Panc1 (cell line): Measurements from ENCODE around the gene LIMCH1. TPM values are rescaled to one million over a fixed set of nuclear protein-coding genes. Genes with fewer than 3 reads are reported as not detected.

ENCODE experiments used
- ATAC-seq: fragments of 200-7000 bp; cut with Tn5 transposase; 2 replicates; pipeline ENCODE4 v1.9.1; 2020; ENCODE audit warnings: mild to moderate bottlenecking, moderate library complexity
- BruUV-seq: library from RNA; stranded (reverse); fragments of 400-500 nt; replicated peaks from 2 replicates; lab custom pipeline; 2021; lab: Mats Ljungman, UMichigan
- CTCF ChIA-PET: fragments of 300-600 bp; sonication (Branson Sonifier 250); formaldehyde crosslinking; loops from one replicate; lab custom pipeline; 2022; ENCODE audit warnings: antibody characterized with exemption; lab: Charles Lee
- POLR2A ChIA-PET: fragments of 300-600 bp; sonication (Branson Sonifier 250); formaldehyde crosslinking; loops from one replicate; lab custom pipeline; 2022; ENCODE audit warnings: antibody characterized with exemption; lab: Charles Lee
- DNase-seq: peaks from one replicate; pipeline ENCODE4 v3.0.0-alpha.2; 2010; ENCODE audit warnings: low read depth, low spot score
- H3K27ac ChIP-seq: 2 replicates; pipeline ENCODE4 v1.5.1; 2011; ENCODE audit warnings: mild to moderate bottlenecking, low read length, inconsistent platforms
- H3K27me3 ChIP-seq: fragments of 200-500 bp; sonication (Bioruptor generic); 2 replicates; pipeline ENCODE4 v1.6.0; 2014; ENCODE audit warnings: low read length, inconsistent platforms; ENCODE audit not compliant: control insufficient read depth, insufficient read depth
- H3K36me3 ChIP-seq: fragments of 200-500 bp; sonication (Bioruptor generic); 2 replicates; pipeline ENCODE4 v1.5.1; 2014; ENCODE audit warnings: inconsistent platforms, mild to moderate bottlenecking, low read length, moderate library complexity; ENCODE audit not compliant: control insufficient read depth, insufficient read depth
- H3K4me1 ChIP-seq: 2 replicates; pipeline ENCODE4 v1.5.1; 2011; ENCODE audit warnings: inconsistent platforms, mild to moderate bottlenecking, low read length, moderate library complexity; ENCODE audit not compliant: control insufficient read depth, insufficient read depth
- H3K4me3 ChIP-seq, 2 experiments: 2 replicates each; pipeline ENCODE4 v1.5.1; 2011 to 2012; ENCODE audit warnings: low read depth in 2 of 2, low read length in 2 of 2, mild to moderate bottlenecking in 2 of 2, inconsistent platforms in 1 of 2, moderate library complexity in 1 of 2
- H3K9me3 ChIP-seq: fragments of 200-500 bp; sonication (Bioruptor generic); 2 replicates; pipeline ENCODE4 v1.5.1; 2014; ENCODE audit warnings: low read depth, mild to moderate bottlenecking, inconsistent platforms, low read length, moderate library complexity; ENCODE audit not compliant: control insufficient read depth, insufficient read depth
- CTCF ChIP-seq: fragments of 450-650 bp; IDR thresholded peaks from 2 replicates; pipeline ENCODE4 v1.5.1; 2017; ENCODE audit warnings: mild to moderate bottlenecking
- POLR2AphosphoS5 ChIP-seq: IDR thresholded peaks from 2 replicates; pipeline ENCODE4 v1.6.1; 2012; ENCODE audit warnings: mild to moderate bottlenecking, low read depth, low read length, moderate library complexity
- REST ChIP-seq, 2 experiments: IDR thresholded peaks; 2 replicates each; pipeline ENCODE4 v1.6.1; 2011 to 2012; ENCODE audit warnings: low read depth in 2 of 2, control low read depth in 1 of 2, low read length in 1 of 2, mild to moderate bottlenecking in 1 of 2, moderate library complexity in 1 of 2; ENCODE audit not compliant: insufficient read depth in 1 of 2
- SIN3A ChIP-seq: IDR thresholded peaks from 2 replicates; pipeline ENCODE4 v1.6.1; 2012; ENCODE audit warnings: low read depth, mild to moderate bottlenecking, low read length, moderate library complexity, borderline replicate concordance; ENCODE audit not compliant: insufficient read depth
- TCF7L2 ChIP-seq: IDR thresholded peaks from 2 replicates; pipeline ENCODE4 v1.6.1; 2011; ENCODE audit warnings: mild to moderate bottlenecking, low read depth, low read length, inconsistent platforms
- in situ Hi-C: cut with HindIII; loops from 2 replicates; pipeline ENCODE4 v1.10.0; 2016; ENCODE audit warnings: low sequenced_read_pairs, low pct_unique_long_range_greater_than_20kb
- intact Hi-C: fragments of 100-400 bp; cut with micrococcal nuclease; formaldehyde crosslinking; loops from one replicate; pipeline ENCODE4 v1.10.0; 2022; ENCODE audit not compliant: unreplicated experiment
- total RNA-seq: library from RNA; stranded (reverse); gene quantifications from one replicate; pipeline ENCODE4 v1.2.1, GENCODE V29; 2021; ENCODE audit not compliant: unreplicated experiment

The LIMCH1 gene
- total RNA-seq, 1 experiment from 2014 or later = 3.3 TPM

- H3K4me1 ChIP-seq = no peaks in the 10 kb centered on the region
- no TSS peak for BruUV-seq
- CTCF ChIA-PET = no interaction called here
- no peak for ATAC-seq
- H3K27ac ChIP-seq = no peak overlapping the region
- intact Hi-C loops = no loop called here
- H3K4me3 ChIP-seq = no peak overlapping the region
- POLR2A ChIA-PET = no interaction called here
- H3K27me3 ChIP-seq = peaks cover 3% of the 10 kb centered on the region
- no peak for DNase-seq
- no peaks in the 10 kb centered on the region for H3K36me3 ChIP-seq
- TF ChIP-seq POLR2AphosphoS5 (no peak), CTCF (no peak), REST (IDR thresholded peaks at IDR 0.05; ENCODE audit: insufficient read depth in 1 of 2, low read depth in 2 of 2, low read length in 1 of 2) (no peak), SIN3A (no peak), TCF7L2 (no peak)
- no peaks in the 10 kb centered on the region for H3K9me3 ChIP-seq
- in situ Hi-C loops = no loop called here
These were observed 37.2 kb downstream of the LIMCH1 start for GRCh38 chr4:41575207-41575606.

- Histone ChIP-seq H3K36me3 (no peaks in the 10 kb centered on the region), H3K4me1 (no peaks in the 10 kb centered on the region), H3K27ac (no peak overlapping the region), H3K4me3 (no peak overlapping the region), H3K9me3 (no peaks in the 10 kb centered on the region), H3K27me3 (peaks cover 3% of the 10 kb centered on the region)
- DNase-seq (no peak), ATAC-seq (no peak)
- BruUV-seq = no TSS peak
- in situ Hi-C loops = no loop called here
- intact Hi-C loops = no loop called here
- ChIA-PET CTCF (no interaction called here), POLR2A (no interaction called here)
- TF ChIP-seq SIN3A (no peak), REST (IDR thresholded peaks at IDR 0.05; ENCODE audit: insufficient read depth in 1 of 2, low read depth in 2 of 2, low read length in 1 of 2) (no peak), CTCF (no peak), TCF7L2 (no peak), POLR2AphosphoS5 (no peak)
These were observed 37.7 kb downstream of the LIMCH1 start for GRCh38 chr4:41575665-41576064.
